ENCODE results near the gene CPN2. TPM values are rescaled to one million over a fixed set of nuclear protein-coding genes. Genes with fewer than 3 reads are reported as not detected.

The CPN2 gene
- total RNA-seq, 3 donors from 2014 or later, result 0.14 TPM; not detected in 2

GRCh38 chr3:194312186-194312742 is 38.9 kb downstream of the CPN2 start:
- H3K36me3 ChIP-seq (ENCODE audit: low read depth), result no peaks in the 10 kb centered on the region
- H3K4me1 ChIP-seq (ENCODE audit: low read depth), result peaks cover 6% of the 10 kb centered on the region
- no peak for TF ChIP-seq CTCF (IDR thresholded peaks at IDR 0.05)
- H3K9me3 ChIP-seq, result no peaks in the 10 kb centered on the region
- no peak overlapping the region for H3K4me3 ChIP-seq
- DNase-seq (peak in 1 of 3 donors; percentile 38), ATAC-seq (no peak)
- intact Hi-C loops (cut with DNase I, micrococcal nuclease), result loop anchor here in 1 of 2 donors (10.0 kb wide), 1 partner anchor 527 kb away; no protein-coding TSS in a partner anchor

DNA sequence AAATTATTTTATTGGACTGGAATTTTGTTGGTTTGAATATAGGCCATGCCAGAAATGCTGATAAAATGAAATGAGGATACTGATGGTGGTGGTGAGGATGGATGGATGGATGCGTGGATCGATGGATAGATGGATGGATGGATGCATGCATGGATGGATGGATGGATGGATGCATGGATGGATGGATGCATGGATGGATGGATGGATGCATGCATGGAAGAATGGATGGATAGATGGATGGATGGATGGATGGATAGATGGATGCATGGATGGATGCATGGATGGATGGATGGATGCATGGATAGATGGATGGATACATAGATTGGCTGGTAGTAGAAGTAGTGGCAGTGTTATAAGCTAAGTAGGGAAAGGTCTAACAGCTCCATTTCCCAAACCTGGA is 40.1 kb downstream of the CPN2 start:
- intact Hi-C loops (cut with DNase I, micrococcal nuclease), result loop anchor here in 1 of 2 donors (10.0 kb wide), 1 partner anchor 526 kb away; no protein-coding TSS in a partner anchor
- Histone ChIP-seq H3K9me3 (no peaks in the 10 kb centered on the region), H3K36me3 (ENCODE audit: low read depth) (no peaks in the 10 kb centered on the region), H3K4me1 (ENCODE audit: low read depth) (peaks cover 6% of the 10 kb centered on the region), H3K4me3 (no peak overlapping the region)
- TF ChIP-seq CTCF (IDR thresholded peaks at IDR 0.05), result no peak
- DNase-seq, result no peak
- no peak for ATAC-seq

DNA sequence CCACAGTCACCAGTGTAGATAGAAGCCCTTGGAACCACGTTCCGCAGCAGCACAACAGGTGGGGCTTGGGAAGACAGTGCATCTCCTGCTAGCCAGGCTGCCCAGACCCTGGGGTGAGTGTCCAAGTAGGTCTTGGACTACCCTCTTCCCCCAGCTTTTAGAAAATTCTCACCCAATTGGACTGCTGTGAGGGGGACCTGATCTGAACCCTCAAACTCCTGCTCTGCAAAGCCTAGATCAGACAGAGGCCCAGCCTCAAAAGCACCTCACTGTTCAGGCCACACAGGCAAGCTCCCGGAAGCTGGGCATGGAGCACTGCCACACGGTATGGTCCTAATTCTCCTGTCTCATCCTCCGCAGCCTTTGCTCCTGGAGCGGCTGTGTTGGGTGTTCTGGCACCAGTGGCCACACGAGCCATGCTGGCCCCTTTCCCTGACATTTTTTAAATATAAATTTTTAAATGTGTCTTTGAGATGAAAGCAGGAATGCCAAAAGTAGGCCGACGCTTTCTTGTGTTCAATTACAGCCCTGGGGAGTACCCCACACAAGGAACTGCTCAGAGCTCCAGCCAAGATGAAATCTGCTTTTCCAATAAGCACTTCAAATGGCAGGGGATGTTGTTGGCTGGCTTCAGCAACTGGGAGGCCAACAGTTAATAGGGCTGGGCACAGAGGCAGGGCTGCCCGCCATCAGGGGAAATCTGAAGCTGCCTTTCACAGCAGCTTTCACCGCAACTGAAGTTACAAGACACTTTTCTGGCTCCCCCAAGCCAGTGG is 40.9 kb downstream of the CPN2 start:
- intact Hi-C loops (cut with DNase I, micrococcal nuclease), result loop anchor here in 1 of 2 donors (10.0 kb wide), 1 partner anchor 525 kb away; no protein-coding TSS in a partner anchor
- DNase-seq (no peak), ATAC-seq (no peak)
- H3K4me1 ChIP-seq (ENCODE audit: low read depth), result peaks cover 1% of the 10 kb centered on the region
- TF ChIP-seq CTCF (IDR thresholded peaks at IDR 0.05), result no peak
- no peaks in the 10 kb centered on the region for H3K36me3 ChIP-seq (ENCODE audit: low read depth)
- H3K4me3 ChIP-seq, result no peak overlapping the region
- no peaks in the 10 kb centered on the region for H3K9me3 ChIP-seq

GRCh38 chr3:194308601-194309449 is 42.3 kb downstream of the CPN2 start:
- DNase-seq (no peak), ATAC-seq (no peak)
- Histone ChIP-seq H3K4me3 (no peak overlapping the region), H3K9me3 (no peaks in the 10 kb centered on the region), H3K4me1 (ENCODE audit: low read depth) (no peaks in the 10 kb centered on the region), H3K36me3 (ENCODE audit: low read depth) (no peaks in the 10 kb centered on the region)
- intact Hi-C loops (cut with DNase I, micrococcal nuclease), result no loop called here
- no peak for TF ChIP-seq CTCF (IDR thresholded peaks at IDR 0.05)

- TF ChIP-seq CTCF (IDR thresholded peaks at IDR 0.05), result no peak
- no peaks in the 10 kb centered on the region for H3K36me3 ChIP-seq (ENCODE audit: low read depth)
- DNase-seq, result no peak
- intact Hi-C loops (cut with DNase I, micrococcal nuclease), result no loop called here
- no peak overlapping the region for H3K4me3 ChIP-seq
- no peaks in the 10 kb centered on the region for H3K9me3 ChIP-seq
- ATAC-seq, result no peak
- no peaks in the 10 kb centered on the region for H3K4me1 ChIP-seq (ENCODE audit: low read depth)
Measured at GRCh38 chr3:194307849-194308248, 43.3 kb downstream of the CPN2 start.
